GM18870 (cell line): Measurements from ENCODE around the gene LRIG1.

Experiments
- ATAC-seq: cut with Tn5 transposase; IDR thresholded peaks from one replicate; pipeline ENCODE4 v1.9.1; 2021; ENCODE audit warnings: moderate library complexity; ENCODE audit not compliant: unreplicated experiment

LRIG1 gene

DNA sequence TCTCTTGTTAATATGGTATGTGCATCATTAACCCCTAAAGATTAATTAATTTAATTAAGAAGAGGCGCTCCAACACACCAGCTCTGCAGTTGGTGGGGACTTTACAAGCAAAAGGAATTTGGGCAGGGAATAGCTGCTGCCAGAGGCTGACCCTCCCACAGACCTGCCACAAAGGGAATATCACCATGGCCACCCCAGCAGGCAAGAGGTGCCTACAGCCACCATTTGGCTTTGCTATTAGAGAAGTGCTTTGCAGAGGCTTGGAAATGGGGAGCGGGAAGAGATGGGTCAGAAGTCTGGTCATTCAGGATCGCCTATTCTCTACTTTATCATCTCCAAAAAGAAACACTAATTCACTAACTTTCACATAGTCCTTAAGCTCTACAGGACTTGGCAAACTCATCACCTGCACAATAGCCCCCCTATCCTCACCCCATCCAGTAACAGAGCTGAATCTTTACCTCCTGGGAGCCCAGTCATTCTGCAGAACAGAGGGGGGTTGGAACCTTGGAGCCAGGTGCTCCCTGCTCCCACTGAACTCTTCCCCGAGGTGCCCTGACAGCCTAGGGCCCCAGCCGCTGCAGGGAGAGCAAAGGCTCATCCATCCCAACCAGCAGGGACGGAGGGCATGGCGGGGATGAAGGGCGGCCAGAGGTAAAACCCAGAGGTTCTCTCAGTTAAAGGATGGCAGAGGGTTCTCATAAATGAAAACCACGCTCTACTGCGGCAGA lies 29.7 kb downstream of the LRIG1 start:
- ATAC-seq = no peak

DNA sequence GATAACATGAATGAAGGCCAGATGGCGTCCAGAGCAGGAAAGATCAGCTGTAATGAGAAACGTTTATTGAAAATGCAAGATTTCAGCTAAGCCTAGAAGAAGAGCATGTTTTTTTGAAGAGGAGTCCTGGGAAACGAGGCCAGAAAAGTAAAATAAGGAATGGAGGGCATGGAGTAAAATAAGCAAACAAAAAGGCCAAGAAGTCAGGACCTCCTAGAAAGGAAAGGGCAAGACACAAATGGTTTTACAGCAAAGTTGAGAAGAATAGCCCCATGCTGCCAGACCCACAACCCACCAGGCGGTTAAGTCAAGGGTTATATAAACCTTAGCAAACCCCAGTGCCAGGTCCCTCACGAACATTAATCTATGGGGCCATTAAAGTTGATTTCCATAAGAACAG lies 30.5 kb downstream of the LRIG1 start:
- ATAC-seq = no peak

GRCh38 chr3:66469220-66469640 lies 31.6 kb downstream of the LRIG1 start:
- peak; percentile 71 for ATAC-seq

GRCh38 chr3:66467996-66468735 lies 32.7 kb downstream of the LRIG1 start:
- ATAC-seq = no peak

- ATAC-seq = no peak
These were observed 34.1 kb downstream of the LRIG1 start for GRCh38 chr3:66466606-66467270.

- no peak for ATAC-seq
These were observed 35.2 kb downstream of the LRIG1 start for GRCh38 chr3:66465587-66465986.

- no peak for ATAC-seq
These were observed 35.8 kb downstream of the LRIG1 start for GRCh38 chr3:66465034-66465433.

- no peak for ATAC-seq
These were observed 36.3 kb downstream of the LRIG1 start for GRCh38 chr3:66464512-66464894.

GRCh38 chr3:66463730-66464511 lies 36.9 kb downstream of the LRIG1 start:
- ATAC-seq = no peak

DNA sequence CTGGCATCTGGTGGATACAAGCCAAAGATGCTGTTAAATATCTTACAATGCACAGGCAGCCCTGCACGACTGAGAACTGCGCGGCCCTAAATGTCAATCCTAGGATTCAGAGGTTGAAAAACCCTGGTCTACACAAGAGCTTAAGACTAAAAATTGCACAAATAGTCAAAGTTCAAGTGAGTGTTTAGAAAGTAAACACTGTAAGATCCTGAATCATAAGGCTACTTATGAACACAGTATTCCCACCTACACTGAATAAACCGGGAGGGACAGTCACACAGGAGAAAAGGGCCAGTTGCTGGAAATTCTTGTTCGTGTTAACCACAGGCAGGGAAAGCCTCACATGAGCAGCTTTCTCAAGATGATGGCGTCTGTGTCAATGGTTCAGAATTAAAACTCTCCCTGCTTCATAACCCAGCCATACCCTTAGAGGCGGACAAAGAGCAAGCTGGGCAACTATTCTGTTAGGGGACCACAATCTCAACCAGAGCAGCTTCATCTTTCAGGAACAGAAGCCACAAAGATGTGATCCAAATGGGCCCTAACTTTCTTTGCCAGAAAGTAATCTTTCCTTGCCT lies 37.7 kb downstream of the LRIG1 start:
- ATAC-seq = no peak

DNA sequence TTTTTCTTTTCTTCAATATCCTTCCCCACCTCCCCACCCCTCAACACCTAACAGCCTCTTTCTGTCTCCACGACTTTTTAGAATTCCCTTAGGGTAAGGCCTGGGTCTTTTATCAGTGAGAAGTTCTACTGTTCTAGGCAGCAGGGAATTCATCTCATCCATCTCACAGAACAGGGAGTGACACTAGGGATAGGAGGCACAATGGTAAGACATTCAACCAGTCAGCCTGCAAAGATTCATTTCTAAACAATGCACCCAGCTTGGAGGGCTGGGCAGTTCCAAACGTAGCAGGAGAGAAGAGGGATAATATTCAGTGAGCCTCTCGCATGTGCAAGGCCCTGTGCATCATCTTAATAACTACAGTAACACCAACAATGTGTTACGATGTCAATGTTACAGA lies 43.6 kb downstream of the LRIG1 start:
- ATAC-seq = no peak

GRCh38 chr3:66456711-66457173 lies 44.1 kb downstream of the LRIG1 start:
- no peak for ATAC-seq

DNA sequence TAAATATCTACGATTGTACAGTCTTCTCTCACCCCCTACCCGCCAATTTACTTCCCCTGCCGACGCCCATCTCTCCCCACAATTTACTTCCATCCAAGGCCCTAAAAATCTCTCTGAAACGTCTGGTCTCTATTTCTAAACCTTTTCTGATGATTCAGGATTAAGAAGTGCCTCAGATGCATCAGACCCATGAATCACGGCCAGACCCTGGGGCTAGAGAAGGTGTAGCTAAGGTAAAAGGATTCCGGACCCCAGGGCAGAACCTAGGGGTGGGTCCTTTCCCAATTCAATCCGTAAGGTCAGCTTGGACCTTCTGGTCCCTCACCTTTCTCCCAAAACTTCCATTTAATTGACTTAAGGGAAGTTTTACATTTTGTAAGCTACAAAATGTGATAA lies 46.4 kb downstream of the LRIG1 start:
- no peak for ATAC-seq

DNA sequence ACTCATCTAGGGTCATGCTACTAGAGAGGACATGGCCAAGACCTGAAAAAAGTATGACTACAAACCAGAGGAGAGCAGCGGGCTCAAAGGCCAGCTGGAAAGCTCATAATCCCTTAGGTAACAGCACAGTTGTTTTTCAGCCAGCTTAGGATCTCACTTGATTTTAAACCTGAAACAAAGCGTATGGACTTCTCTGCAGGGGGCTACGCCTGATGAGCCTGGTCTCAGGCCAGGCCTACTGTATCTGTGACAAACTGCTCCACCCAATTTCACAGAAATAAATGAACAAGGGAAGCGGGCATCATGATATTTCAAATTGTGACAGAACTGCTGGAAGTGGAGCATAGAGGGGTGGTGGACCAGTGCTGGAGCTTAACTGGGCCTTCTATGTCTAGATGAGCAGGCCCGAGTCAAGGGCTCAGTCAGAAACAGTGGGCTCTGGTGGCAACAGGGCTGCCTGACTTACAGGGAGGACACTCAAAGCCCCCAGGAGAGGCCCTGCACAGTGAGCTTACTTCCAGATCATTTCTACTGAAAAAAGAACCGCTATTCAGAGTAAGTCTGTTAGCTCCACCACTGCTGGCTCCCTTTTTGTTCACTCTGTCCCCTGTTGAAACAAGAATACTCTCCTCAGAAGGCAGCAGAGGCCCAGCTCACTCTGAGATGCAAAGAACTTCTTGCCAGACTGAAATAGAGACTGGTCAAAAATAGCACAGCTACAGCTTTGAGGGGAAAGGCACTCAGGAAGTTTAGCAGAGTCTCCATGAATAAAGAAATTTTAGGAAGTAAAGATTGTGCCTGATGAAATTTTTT lies 47.0 kb downstream of the LRIG1 start:
- no peak for ATAC-seq

DNA sequence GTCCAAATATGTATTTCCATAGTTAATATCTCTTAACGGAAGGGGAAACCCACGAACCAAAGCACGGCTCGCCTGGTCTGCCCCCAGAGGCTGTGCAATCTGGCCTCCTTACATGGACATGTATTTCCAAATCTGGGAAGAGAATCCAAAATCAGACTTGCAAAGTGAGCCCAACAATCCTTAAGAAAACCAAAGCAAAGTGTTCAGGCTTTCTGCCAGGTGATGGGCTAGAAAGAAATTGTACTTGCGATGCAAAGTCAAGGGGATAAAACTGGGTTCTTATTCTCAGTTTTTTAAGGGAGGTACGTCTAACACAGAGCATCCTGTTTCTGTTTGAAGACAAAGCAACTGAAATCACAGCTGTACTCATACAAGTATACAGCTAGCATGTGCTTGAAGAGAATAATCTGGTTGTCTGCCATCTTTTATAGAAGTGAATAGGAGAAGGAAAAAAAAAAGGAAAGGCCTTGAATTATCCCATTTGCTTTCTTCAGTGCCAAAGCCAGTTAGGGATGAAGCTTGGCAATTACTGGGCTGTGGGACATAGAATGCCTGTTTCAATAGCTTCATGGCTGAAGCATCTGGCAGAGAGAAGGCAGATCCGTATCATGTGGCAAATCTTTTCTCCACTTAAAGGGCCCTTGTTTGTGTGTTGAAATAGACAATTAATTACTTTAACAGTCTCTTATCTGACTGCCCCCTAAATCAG lies 48.4 kb downstream of the LRIG1 start:
- ATAC-seq = no peak

DNA sequence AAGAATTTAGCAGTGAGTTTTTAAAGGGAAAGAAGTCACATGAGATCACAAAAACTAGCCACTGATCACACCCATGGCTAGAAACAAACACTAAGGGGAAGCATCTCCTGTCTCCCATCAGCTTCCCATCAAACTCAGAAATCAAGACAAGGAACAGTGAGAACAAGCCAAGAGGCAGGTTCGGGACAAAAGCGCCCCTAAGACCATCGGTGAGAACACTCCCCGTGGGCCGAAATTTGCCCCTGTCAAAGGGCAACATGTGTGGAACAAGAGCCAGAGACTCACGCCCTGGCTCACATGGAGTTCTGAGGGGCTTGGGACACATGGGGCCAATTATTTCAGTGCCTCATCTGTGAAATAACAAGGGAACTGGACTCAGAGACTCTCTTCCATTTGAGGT lies 49.1 kb downstream of the LRIG1 start:
- no peak for ATAC-seq

GRCh38 chr3:66450390-66451022 lies 50.3 kb downstream of the LRIG1 start:
- no peak for ATAC-seq

GRCh38 chr3:66449411-66449974 lies 51.3 kb downstream of the LRIG1 start:
- ATAC-seq = peak; percentile 72
